Measurements from ENCODE around the gene SFMBT2. TPM values are rescaled to one million over a fixed set of nuclear protein-coding genes. Genes with fewer than 3 reads are reported as not detected.
A peak's percentile ranks its signal among the peaks of the same experiment; 100 is the strongest.

Gene SFMBT2
- total RNA-seq, 2 experiments from 2014 or later: 23.8 to 27.6 TPM

- peaks cover 19% of the 10 kb centered on the region for H3K4me1 Mint-ChIP-seq (ENCODE audit: low read depth)
- no peak overlapping the region for H3K27ac Mint-ChIP-seq
- TF ChIP-seq CTCF (IDR thresholded peaks at IDR 0.05): no peak
- no peak for ATAC-seq
- DNase-seq: no peak
- H3K36me3 Mint-ChIP-seq (ENCODE audit: low read depth): no peaks in the 10 kb centered on the region
- CTCF ChIA-PET: no interaction called here
- H3K27me3 Mint-ChIP-seq: no peaks in the 10 kb centered on the region
- POLR2A ChIA-PET: no interaction called here
- H3K4me3 Mint-ChIP-seq: no peak overlapping the region
- intact Hi-C loops (cut with micrococcal nuclease): no loop called here
- H3K9me3 Mint-ChIP-seq: no peaks in the 10 kb centered on the region
Measured at GRCh38 chr10:7426349-7426748, 15.5 kb upstream of the SFMBT2 start.

GRCh38 chr10:7425691-7426090, 14.9 kb upstream of the SFMBT2 start:
- intact Hi-C loops (cut with micrococcal nuclease): no loop called here
- Mint-ChIP-seq H3K9me3 (no peaks in the 10 kb centered on the region), H3K4me1 (ENCODE audit: low read depth) (peaks cover 19% of the 10 kb centered on the region), H3K4me3 (no peak overlapping the region), H3K36me3 (ENCODE audit: low read depth) (no peaks in the 10 kb centered on the region), H3K27ac (no peak overlapping the region), H3K27me3 (no peaks in the 10 kb centered on the region)
- ChIA-PET CTCF (interaction anchor here (1.3 to 2.3 kb wide), 2 partner anchors 11 to 99 kb away, joined by 3 to 14 read pairs; no protein-coding TSS in a partner anchor), POLR2A (interaction anchor here (1.5 kb wide), 1 partner anchor 14 kb away, joined by 5 read pairs; no protein-coding TSS in a partner anchor)
- no peak for ATAC-seq
- no peak for TF ChIP-seq CTCF (IDR thresholded peaks at IDR 0.05)
- no peak for DNase-seq

- no peak for TF ChIP-seq CTCF (IDR thresholded peaks at IDR 0.05)
- ATAC-seq (no peak), DNase-seq (no peak)
- Mint-ChIP-seq H3K27me3 (no peaks in the 10 kb centered on the region), H3K4me1 (ENCODE audit: low read depth) (peaks cover 19% of the 10 kb centered on the region), H3K36me3 (ENCODE audit: low read depth) (no peaks in the 10 kb centered on the region), H3K27ac (no peak overlapping the region), H3K4me3 (no peak overlapping the region), H3K9me3 (no peaks in the 10 kb centered on the region)
- POLR2A ChIA-PET: interaction anchor here (1.5 kb wide), 1 partner anchor 13 kb away, joined by 5 read pairs; no protein-coding TSS in a partner anchor
- CTCF ChIA-PET: interaction anchor here (0.9 to 2.3 kb wide), 7 partner anchors 12 to 262 kb away, joined by 3 to 14 read pairs (median 3); partner anchors contain the start of gene SFMBT2
- intact Hi-C loops (cut with micrococcal nuclease): no loop called here
Measured at GRCh38 chr10:7424919-7425318, 14.1 kb upstream of the SFMBT2 start.

- peak; percentile 72 for DNase-seq
- H3K4me3 Mint-ChIP-seq: no peak overlapping the region
- POLR2A ChIA-PET: interaction anchor here (0.7 to 1.5 kb wide), 3 partner anchors 12 to 332 kb away, joined by 3 to 5 read pairs (median 3); no protein-coding TSS in a partner anchor
Measured at GRCh38 chr10:7424315-7424714, 13.5 kb upstream of the SFMBT2 start.

More at GRCh38 chr10:7424315-7424714, 13.5 kb upstream of the SFMBT2 start:
- H3K27ac Mint-ChIP-seq: no peak overlapping the region
- peaks cover 19% of the 10 kb centered on the region for H3K4me1 Mint-ChIP-seq (ENCODE audit: low read depth)
- H3K27me3 Mint-ChIP-seq: no peaks in the 10 kb centered on the region
- H3K36me3 Mint-ChIP-seq (ENCODE audit: low read depth): no peaks in the 10 kb centered on the region
- H3K9me3 Mint-ChIP-seq: no peaks in the 10 kb centered on the region
- intact Hi-C loops (cut with micrococcal nuclease): no loop called here
- TF ChIP-seq CTCF (IDR thresholded peaks at IDR 0.05): no peak
- CTCF ChIA-PET: interaction anchor here (0.6 to 2.3 kb wide), 8 partner anchors 13 to 504 kb away, joined by 3 to 14 read pairs (median 3); partner anchors contain the start of gene SFMBT2
- peak; percentile 97 for ATAC-seq
